SK-N-MC (cell line): ENCODE data around the gene CTNND2.

ENCODE experiments used
- EZH2 ChIP-seq: fragments of 200-600 bp; sonication (generic); IDR thresholded peaks from one replicate; pipeline ENCODE4 v1.6.1; 2017; ENCODE audit warnings: antibody characterized with exemption
- POLR2AphosphoS5 ChIP-seq: IDR thresholded peaks from 2 replicates; pipeline ENCODE4 v1.6.1; 2012; ENCODE audit warnings: mild to moderate bottlenecking, low read depth, low read length, borderline replicate concordance

GRCh38 chr5:11494340-11494739, 409.9 kb downstream of the CTNND2 start:
- TF ChIP-seq EZH2 (no peak), POLR2AphosphoS5 (no peak)
